BJ (cell line): ENCODE results near the gene HSPB6. TPM values are rescaled to one million over a fixed set of nuclear protein-coding genes. Genes with fewer than 3 reads are reported as not detected.

ENCODE experiments used
- CTCF ChIA-PET: fragments of 350-600 bp; formaldehyde crosslinking; extraction: SDS; loops from one replicate; lab custom pipeline; 2021; ENCODE audit warnings: antibody characterized with exemption, inconsistent platforms; lab: Yijun Ruan, JAX
- POLR2A ChIA-PET: fragments of 300-600 bp; sonication (Branson Sonifier 250); formaldehyde crosslinking; extraction: SDS; loops from one replicate; lab custom pipeline; 2021; ENCODE audit warnings: antibody characterized with exemption; lab: Charles Lee
- DNase-seq: peaks from one replicate; pipeline ENCODE4 v3.0.0-alpha.2; 2011; ENCODE audit warnings: low read depth
- H3K27me3 ChIP-seq: 2 replicates; pipeline ENCODE4 v1.6.0; 2011; ENCODE audit warnings: low read length; ENCODE audit not compliant: control insufficient read depth, insufficient read depth
- H3K36me3 ChIP-seq: 2 replicates; pipeline ENCODE4 v1.5.1; 2011; ENCODE audit warnings: low read length; ENCODE audit not compliant: control insufficient read depth, insufficient read depth
- H3K4me3 ChIP-seq: 2 replicates; pipeline ENCODE4 v1.5.1; 2011; ENCODE audit warnings: low read depth, mild to moderate bottlenecking, control low read depth, low read length
- polyA plus RNA-seq: library from polyadenylated mRNA; depleted of rRNA; stranded (reverse); fragments of >200 nt; gene quantifications from 2 replicates; pipeline ENCODE4 v1.2.3, GENCODE V29; 2011
- TF ChIP-seq, protein P1 (sequence below): IDR thresholded peaks from 2 replicates; pipeline ENCODE4 v1.5.1; 2011; ENCODE audit warnings: low read depth, mild to moderate bottlenecking, control low read depth, inconsistent platforms, low read length, moderate library complexity; ENCODE audit not compliant: insufficient read depth

Gene HSPB6
- polyA plus RNA-seq, 1 experiment = 21.0 TPM

DNA sequence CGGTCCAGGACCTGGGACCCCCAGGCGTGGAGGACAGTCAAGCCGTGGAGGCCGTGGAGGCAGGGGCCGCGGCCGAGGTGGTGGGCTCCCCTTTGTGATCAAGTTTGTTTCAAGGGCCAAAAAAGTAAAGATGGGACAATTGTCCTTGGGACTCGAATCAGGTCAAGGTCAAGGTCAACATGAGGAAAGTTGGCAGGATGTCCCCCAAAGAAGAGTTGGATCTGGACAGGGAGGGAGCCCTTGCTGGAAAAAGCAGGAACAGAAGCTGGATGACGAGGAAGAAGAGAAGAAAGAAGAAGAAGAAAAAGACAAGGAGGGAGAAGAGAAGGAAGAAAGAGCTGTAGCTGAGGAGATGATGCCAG is 36.7 kb downstream of the HSPB6 start:
- H3K27me3 ChIP-seq = no peaks in the 10 kb centered on the region
- ChIA-PET CTCF (no interaction called here), POLR2A (interaction anchor here (0.6 kb wide), 1 partner anchor 192 kb away, joined by 3 read pairs; no protein-coding TSS in a partner anchor)
- no peak overlapping the region for H3K4me3 ChIP-seq
- TF ChIP-seq, protein P1, sequence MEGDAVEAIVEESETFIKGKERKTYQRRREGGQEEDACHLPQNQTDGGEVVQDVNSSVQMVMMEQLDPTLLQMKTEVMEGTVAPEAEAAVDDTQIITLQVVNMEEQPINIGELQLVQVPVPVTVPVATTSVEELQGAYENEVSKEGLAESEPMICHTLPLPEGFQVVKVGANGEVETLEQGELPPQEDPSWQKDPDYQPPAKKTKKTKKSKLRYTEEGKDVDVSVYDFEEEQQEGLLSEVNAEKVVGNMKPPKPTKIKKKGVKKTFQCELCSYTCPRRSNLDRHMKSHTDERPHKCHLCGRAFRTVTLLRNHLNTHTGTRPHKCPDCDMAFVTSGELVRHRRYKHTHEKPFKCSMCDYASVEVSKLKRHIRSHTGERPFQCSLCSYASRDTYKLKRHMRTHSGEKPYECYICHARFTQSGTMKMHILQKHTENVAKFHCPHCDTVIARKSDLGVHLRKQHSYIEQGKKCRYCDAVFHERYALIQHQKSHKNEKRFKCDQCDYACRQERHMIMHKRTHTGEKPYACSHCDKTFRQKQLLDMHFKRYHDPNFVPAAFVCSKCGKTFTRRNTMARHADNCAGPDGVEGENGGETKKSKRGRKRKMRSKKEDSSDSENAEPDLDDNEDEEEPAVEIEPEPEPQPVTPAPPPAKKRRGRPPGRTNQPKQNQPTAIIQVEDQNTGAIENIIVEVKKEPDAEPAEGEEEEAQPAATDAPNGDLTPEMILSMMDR = no peak
- H3K36me3 ChIP-seq = peaks cover 29% of the 10 kb centered on the region
- no peak for DNase-seq

GRCh38 chr19:35719402-35720162 is 37.2 kb downstream of the HSPB6 start:
- no peak for DNase-seq
- Histone ChIP-seq H3K4me3 (peak overlapping the region; percentile 83; the same call in 1 of the 2 replicates), H3K27me3 (no peaks in the 10 kb centered on the region), H3K36me3 (peaks cover 24% of the 10 kb centered on the region)
- POLR2A ChIA-PET = interaction anchor here (0.6 to 1.0 kb wide), 2 partner anchors 21 to 193 kb away, joined by 3 read pairs; no protein-coding TSS in a partner anchor
- TF ChIP-seq, protein P1 = no peak
- CTCF ChIA-PET = no interaction called here

- DNase-seq = no peak
- Histone ChIP-seq H3K4me3 (peak overlapping the region; percentile 83), H3K27me3 (no peaks in the 10 kb centered on the region), H3K36me3 (peaks cover 17% of the 10 kb centered on the region)
- POLR2A ChIA-PET = interaction anchor here (1.0 kb wide), 1 partner anchor 22 kb away, joined by 3 read pairs; no protein-coding TSS in a partner anchor
- CTCF ChIA-PET = interaction anchor here (0.9 kb wide), 1 partner anchor 26 kb away, joined by 4 read pairs; the partner anchor contains the start of gene U2AF1L4
- TF ChIP-seq, protein P1 = no peak
Observed at GRCh38 chr19:35718345-35719041, 38.3 kb downstream of the HSPB6 start.

GRCh38 chr19:35717665-35718344 is 39.0 kb downstream of the HSPB6 start, which contains the start of gene KMT2B:
TSS of gene KMT2B (plus strand) at chr19:35718003. CDS start at chr19:35718019, 16 bp downstream.
- DNase-seq = peak; percentile 66
- no peaks in the 10 kb centered on the region for H3K27me3 ChIP-seq
- CTCF ChIA-PET = interaction anchor here (0.9 kb wide), 1 partner anchor 27 kb away, joined by 4 read pairs; the partner anchor contains the start of gene U2AF1L4
- POLR2A ChIA-PET = no interaction called here
- peak within 1 kb of the TSS; percentile 83 for H3K4me3 ChIP-seq
- TF ChIP-seq, protein P1 = no peak
- peaks cover 11% of the 10 kb centered on the region for H3K36me3 ChIP-seq
